ENCODE measurements around the gene EIF2S1. TPM values are rescaled to one million over a fixed set of nuclear protein-coding genes. Genes with fewer than 3 reads are reported as not detected.
A peak's percentile ranks its signal among the peaks of the same experiment; 100 is the strongest.

The EIF2S1 gene
- total RNA-seq, 1 experiment from 2014 or later = 415 TPM

GRCh38 chr14:67418401-67419191, 58.5 kb downstream of the EIF2S1 start:
- POLR2A ChIA-PET (ENCODE audit: unreplicated experiment) = no interaction called here
- H3K4me2 ChIP-seq (ENCODE audit: low read length) = peak overlapping the region; percentile 63
- DNase-seq (peak; percentile 75), ATAC-seq (peak; percentile 82)
- no peak overlapping the region for H3K4me3 ChIP-seq (ENCODE audit: low read length)
- H3K36me3 ChIP-seq (ENCODE audit: low read depth, low read length) = no peaks in the 10 kb centered on the region
- no TSS peak for BruUV-seq (replicated peaks)
- H3K4me1 ChIP-seq (ENCODE audit: insufficient read depth, low read length) = peaks cover 37% of the 10 kb centered on the region
- no peaks in the 10 kb centered on the region for H4K20me1 ChIP-seq (ENCODE audit: low read length)
- H3K9ac ChIP-seq (ENCODE audit: low read length) = peak overlapping the region; percentile 21; the same call in 1 of the 2 replicates
- H3F3A ChIP-seq (ENCODE audit: low read length, unreplicated experiment) = peaks cover 3% of the 10 kb centered on the region
- TF ChIP-seq EZH2phosphoT487 (IDR thresholded peaks at IDR 0.05; ENCODE audit: borderline replicate concordance, low read length) = no peak
- TF ChIP-seq EZH2 (IDR thresholded peaks at IDR 0.05; ENCODE audit: low read length, unreplicated experiment) = no peak
- TF ChIP-seq, protein P1, sequence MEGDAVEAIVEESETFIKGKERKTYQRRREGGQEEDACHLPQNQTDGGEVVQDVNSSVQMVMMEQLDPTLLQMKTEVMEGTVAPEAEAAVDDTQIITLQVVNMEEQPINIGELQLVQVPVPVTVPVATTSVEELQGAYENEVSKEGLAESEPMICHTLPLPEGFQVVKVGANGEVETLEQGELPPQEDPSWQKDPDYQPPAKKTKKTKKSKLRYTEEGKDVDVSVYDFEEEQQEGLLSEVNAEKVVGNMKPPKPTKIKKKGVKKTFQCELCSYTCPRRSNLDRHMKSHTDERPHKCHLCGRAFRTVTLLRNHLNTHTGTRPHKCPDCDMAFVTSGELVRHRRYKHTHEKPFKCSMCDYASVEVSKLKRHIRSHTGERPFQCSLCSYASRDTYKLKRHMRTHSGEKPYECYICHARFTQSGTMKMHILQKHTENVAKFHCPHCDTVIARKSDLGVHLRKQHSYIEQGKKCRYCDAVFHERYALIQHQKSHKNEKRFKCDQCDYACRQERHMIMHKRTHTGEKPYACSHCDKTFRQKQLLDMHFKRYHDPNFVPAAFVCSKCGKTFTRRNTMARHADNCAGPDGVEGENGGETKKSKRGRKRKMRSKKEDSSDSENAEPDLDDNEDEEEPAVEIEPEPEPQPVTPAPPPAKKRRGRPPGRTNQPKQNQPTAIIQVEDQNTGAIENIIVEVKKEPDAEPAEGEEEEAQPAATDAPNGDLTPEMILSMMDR (conservative IDR thresholded peaks at IDR 0.05; ENCODE audit: low read depth, low read length) = no peak
- no peaks in the 10 kb centered on the region for H3K79me2 ChIP-seq (ENCODE audit: low read length)
- no peaks in the 10 kb centered on the region for H3K9me3 ChIP-seq (ENCODE audit: low read length)
- CTCF ChIA-PET = no interaction called here
- peak overlapping the region; percentile 26; the same call in 1 of the 2 replicates for H2AFZ ChIP-seq (ENCODE audit: low read length)
- intact Hi-C loops (cut with micrococcal nuclease) = no loop called here
- H3K27me3 ChIP-seq (ENCODE audit: low read length) = no peaks in the 10 kb centered on the region
- H3K9me2 ChIP-seq (replicated peaks; ENCODE audit: low read length) = no peaks in the 10 kb centered on the region
- peak overlapping the region; percentile 65 for H3K27ac ChIP-seq (ENCODE audit: low read length)

- Histone ChIP-seq H3K79me2 (ENCODE audit: low read length) (no peaks in the 10 kb centered on the region), H3K27me3 (ENCODE audit: low read length) (no peaks in the 10 kb centered on the region), H3K4me1 (ENCODE audit: insufficient read depth, low read length) (peaks cover 23% of the 10 kb centered on the region), H3K9me2 (replicated peaks; ENCODE audit: low read length) (no peaks in the 10 kb centered on the region), H3K4me2 (ENCODE audit: low read length) (no peak overlapping the region), H3F3A (ENCODE audit: low read length, unreplicated experiment) (no peaks in the 10 kb centered on the region), H3K4me3 (ENCODE audit: low read length) (no peak overlapping the region), H3K9ac (ENCODE audit: low read length) (no peak overlapping the region), H3K9me3 (ENCODE audit: low read length) (no peaks in the 10 kb centered on the region), H3K36me3 (ENCODE audit: low read depth, low read length) (no peaks in the 10 kb centered on the region), H4K20me1 (ENCODE audit: low read length) (no peaks in the 10 kb centered on the region), H2AFZ (ENCODE audit: low read length) (no peak overlapping the region), H3K27ac (ENCODE audit: low read length) (no peak overlapping the region)
- intact Hi-C loops (cut with micrococcal nuclease) = no loop called here
- TF ChIP-seq, protein P1 (conservative IDR thresholded peaks at IDR 0.05; ENCODE audit: low read depth, low read length) = peak; percentile 87
- TF ChIP-seq EZH2phosphoT487 (IDR thresholded peaks at IDR 0.05; ENCODE audit: borderline replicate concordance, low read length) = no peak
- peak; percentile 47 for DNase-seq
- ChIA-PET POLR2A (ENCODE audit: unreplicated experiment) (interaction anchor here (0.6 kb wide), 1 partner anchor 9 kb away, joined by 4 read pairs; no protein-coding TSS in a partner anchor), CTCF (interaction anchor here (0.6 kb wide), 2 partner anchors 18 to 68 kb away, joined by 3 to 8 read pairs; no protein-coding TSS in a partner anchor)
- ATAC-seq = no peak
- BruUV-seq (replicated peaks) = no TSS peak
Measured at GRCh38 chr14:67420102-67420739, 60.1 kb downstream of the EIF2S1 start.
